Suppressor macrophage treated with lipopolysaccharide for 1 hour (primary cell): ENCODE results near the gene ZMYND12.
A peak's percentile ranks its signal among the peaks of the same experiment; 100 is the strongest.

Experiments used
- DNase-seq, 3 donors: peaks; one replicate each; pipeline ENCODE4 v3.0.0-alpha.2; 2020 to 2022

Gene ZMYND12

GRCh38 chr1:42434340-42434739, 21.5 kb downstream of the ZMYND12 start:
- no peak for DNase-seq

- DNase-seq = no peak
These were observed 22.5 kb downstream of the ZMYND12 start for GRCh38 chr1:42433369-42433768.

GRCh38 chr1:42432714-42433113, 23.1 kb downstream of the ZMYND12 start:
- no peak for DNase-seq

- no peak for DNase-seq
These were observed 24.3 kb downstream of the ZMYND12 start for GRCh38 chr1:42431514-42431913.

GRCh38 chr1:42430286-42431135, 25.3 kb downstream of the ZMYND12 start:
- peak; percentile 54 to 69 (median 66) for DNase-seq

GRCh38 chr1:42429603-42430002, 26.2 kb downstream of the ZMYND12 start:
- peak; percentile 23 to 40 (median 38) for DNase-seq

- no peak for DNase-seq
These were observed 28.6 kb downstream of the ZMYND12 start for GRCh38 chr1:42427240-42427639.

- DNase-seq = no peak
These were observed 31.6 kb downstream of the ZMYND12 start for GRCh38 chr1:42424201-42424600.

- DNase-seq = no peak
These were observed 32.1 kb downstream of the ZMYND12 start for GRCh38 chr1:42423681-42424080.

- DNase-seq = no peak
These were observed 33.1 kb downstream of the ZMYND12 start for GRCh38 chr1:42422737-42423136.

GRCh38 chr1:42420911-42421585, 34.8 kb downstream of the ZMYND12 start:
- DNase-seq = no peak

- no peak for DNase-seq
These were observed 35.7 kb downstream of the ZMYND12 start for GRCh38 chr1:42420121-42420520.

- no peak for DNase-seq
These were observed 36.5 kb downstream of the ZMYND12 start for GRCh38 chr1:42419126-42419821.

- DNase-seq = no peak
These were observed 37.3 kb downstream of the ZMYND12 start for GRCh38 chr1:42418516-42418915.

- DNase-seq = no peak
These were observed 38.7 kb downstream of the ZMYND12 start for GRCh38 chr1:42417166-42417565.

- DNase-seq = no peak
These were observed 41.0 kb downstream of the ZMYND12 start for GRCh38 chr1:42414551-42415496.

GRCh38 chr1:42403880-42404400, 51.9 kb downstream of the ZMYND12 start:
- DNase-seq = peak in 1 of 3 donors; percentile 13

GRCh38 chr1:42399315-42400100, 56.3 kb downstream of the ZMYND12 start:
- no peak for DNase-seq

GRCh38 chr1:42392967-42393848, 62.6 kb downstream of the ZMYND12 start:
- DNase-seq = no peak

- no peak for DNase-seq
These were observed 63.6 kb downstream of the ZMYND12 start for GRCh38 chr1:42392255-42392654.
